Hepatocyte (in vitro differentiated cells): ENCODE measurements around the gene ALDH1L1. TPM values are rescaled to one million over a fixed set of nuclear protein-coding genes. Genes with fewer than 3 reads are reported as not detected.

Experiments used
- DNase-seq: peaks from one replicate; pipeline ENCODE4 v3.0.0-alpha.2; 2016; ENCODE audit warnings: low spot score
- H2AFZ ChIP-seq: fragments of 200-600 bp; sonication (generic); 2 replicates; pipeline ENCODE4 v1.6.0; 2016; ENCODE audit warnings: antibody characterized with exemption, mild to moderate bottlenecking
- H3K27ac ChIP-seq: fragments of 200-600 bp; sonication (generic); 2 replicates; pipeline ENCODE4 v1.5.1; 2016; ENCODE audit warnings: mild to moderate bottlenecking
- H3K27me3 ChIP-seq: fragments of 200-600 bp; sonication (generic); 2 replicates; pipeline ENCODE4 v1.6.1; 2016
- H3K36me3 ChIP-seq: fragments of 200-600 bp; sonication (generic); replicated peaks from 2 replicates; pipeline ENCODE4 v1.5.1; 2016; ENCODE audit warnings: low read depth; ENCODE audit not compliant: insufficient read depth
- H3K4me1 ChIP-seq: fragments of 200-600 bp; sonication (generic); 2 replicates; pipeline ENCODE4 v1.5.1; 2016; ENCODE audit warnings: mild to moderate bottlenecking, moderate library complexity; ENCODE audit not compliant: insufficient read depth
- H3K4me2 ChIP-seq: fragments of 200-600 bp; sonication (generic); 2 replicates; pipeline ENCODE4 v1.6.0; 2016
- H3K4me3 ChIP-seq: fragments of 200-600 bp; sonication (generic); 2 replicates; pipeline ENCODE4 v1.5.1; 2016; ENCODE audit warnings: mild to moderate bottlenecking
- H3K79me2 ChIP-seq: fragments of 200-600 bp; sonication (generic); 2 replicates; pipeline ENCODE4 v1.6.0; 2017; ENCODE audit warnings: mild to moderate bottlenecking
- H3K9me2 ChIP-seq: fragments of 200-600 bp; sonication (generic); replicated peaks from 2 replicates; pipeline ENCODE4 v1.6.0; 2017; ENCODE audit warnings: mild to moderate bottlenecking; ENCODE audit not compliant: insufficient read depth
- H3K9me3 ChIP-seq: fragments of 200-600 bp; sonication (generic); 2 replicates; pipeline ENCODE4 v1.5.1; 2016; ENCODE audit warnings: low read depth, mild to moderate bottlenecking
- H4K20me1 ChIP-seq: fragments of 200-600 bp; sonication (generic); 2 replicates; pipeline ENCODE4 v1.6.0; 2016; ENCODE audit warnings: mild to moderate bottlenecking; ENCODE audit not compliant: insufficient read depth, poor library complexity, severe bottlenecking
- EZH2 ChIP-seq: fragments of 200-600 bp; sonication (generic); IDR thresholded peaks from 2 replicates; pipeline ENCODE4 v1.6.1; 2016; ENCODE audit warnings: antibody characterized with exemption, mild to moderate bottlenecking, borderline replicate concordance
- EZH2phosphoT487 ChIP-seq: fragments of 200-600 bp; sonication (generic); IDR thresholded peaks from one replicate; pipeline ENCODE4 v1.6.1; 2018; ENCODE audit warnings: antibody characterized with exemption, mild to moderate bottlenecking, low read depth, moderate library complexity; ENCODE audit not compliant: unreplicated experiment, severe bottlenecking
- WGBS: methylation state at CpG from one replicate; pipeline ENCODE4 v1.1.6; 2016; ENCODE audit warnings: low lambda C conversion rate; ENCODE audit errors: missing lambda C conversion rate; 5-methylcytosine and 5-hydroxymethylcytosine counted together
- polyA plus RNA-seq: library from polyadenylated mRNA; unstranded; fragments of >200 nt; fragmentation: Nextera tagmentation; extraction: Ambion mirVana; gene quantifications from 2 replicates; pipeline ENCODE4 v1.2.1, GENCODE V29; 2016
- total RNA-seq: library from RNA; depleted of rRNA; stranded (reverse); fragments of >200 nt; gene quantifications from 2 replicates; pipeline ENCODE4 v1.2.3, GENCODE V29; 2014
- TF ChIP-seq, protein P1 (sequence below): fragments of 200-600 bp; sonication (generic); IDR thresholded peaks from 2 replicates; pipeline ENCODE4 v1.5.1; 2016; ENCODE audit warnings: antibody characterized with exemption, mild to moderate bottlenecking; ENCODE audit not compliant: poor library complexity

ALDH1L1 gene
- total and polyA plus RNA-seq, 2 experiments from 2014 or later = 15.9 to 22.6 TPM

- no peaks in the 10 kb centered on the region for H3K9me2 ChIP-seq
- no peak overlapping the region for H3K4me2 ChIP-seq
- no peaks in the 10 kb centered on the region for H3K79me2 ChIP-seq
- H4K20me1 ChIP-seq = no peaks in the 10 kb centered on the region
- no peak overlapping the region for H3K4me3 ChIP-seq
- H3K27ac ChIP-seq = no peak overlapping the region
- H3K27me3 ChIP-seq = no peaks in the 10 kb centered on the region
- H3K9me3 ChIP-seq = no peaks in the 10 kb centered on the region
- H3K4me1 ChIP-seq = no peaks in the 10 kb centered on the region
- no peaks in the 10 kb centered on the region for H3K36me3 ChIP-seq
- no peak for DNase-seq
- 89% methylated on average over 15 of the region's 15 CpGs for WGBS
- TF ChIP-seq, protein P1, sequence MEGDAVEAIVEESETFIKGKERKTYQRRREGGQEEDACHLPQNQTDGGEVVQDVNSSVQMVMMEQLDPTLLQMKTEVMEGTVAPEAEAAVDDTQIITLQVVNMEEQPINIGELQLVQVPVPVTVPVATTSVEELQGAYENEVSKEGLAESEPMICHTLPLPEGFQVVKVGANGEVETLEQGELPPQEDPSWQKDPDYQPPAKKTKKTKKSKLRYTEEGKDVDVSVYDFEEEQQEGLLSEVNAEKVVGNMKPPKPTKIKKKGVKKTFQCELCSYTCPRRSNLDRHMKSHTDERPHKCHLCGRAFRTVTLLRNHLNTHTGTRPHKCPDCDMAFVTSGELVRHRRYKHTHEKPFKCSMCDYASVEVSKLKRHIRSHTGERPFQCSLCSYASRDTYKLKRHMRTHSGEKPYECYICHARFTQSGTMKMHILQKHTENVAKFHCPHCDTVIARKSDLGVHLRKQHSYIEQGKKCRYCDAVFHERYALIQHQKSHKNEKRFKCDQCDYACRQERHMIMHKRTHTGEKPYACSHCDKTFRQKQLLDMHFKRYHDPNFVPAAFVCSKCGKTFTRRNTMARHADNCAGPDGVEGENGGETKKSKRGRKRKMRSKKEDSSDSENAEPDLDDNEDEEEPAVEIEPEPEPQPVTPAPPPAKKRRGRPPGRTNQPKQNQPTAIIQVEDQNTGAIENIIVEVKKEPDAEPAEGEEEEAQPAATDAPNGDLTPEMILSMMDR = no peak
- TF ChIP-seq EZH2phosphoT487 (no peak), EZH2 (no peak)
- H2AFZ ChIP-seq = no peak overlapping the region
These were observed 32.3 kb downstream of the ALDH1L1 start for GRCh38 chr3:126147932-126148683.

- Histone ChIP-seq H3K4me3 (no peak overlapping the region), H3K27ac (no peak overlapping the region), H3K9me2 (no peaks in the 10 kb centered on the region), H3K36me3 (no peaks in the 10 kb centered on the region), H4K20me1 (no peaks in the 10 kb centered on the region), H3K79me2 (no peaks in the 10 kb centered on the region), H3K4me2 (no peak overlapping the region), H2AFZ (no peak overlapping the region), H3K4me1 (no peaks in the 10 kb centered on the region), H3K9me3 (no peaks in the 10 kb centered on the region), H3K27me3 (peaks cover 4% of the 10 kb centered on the region)
- TF ChIP-seq EZH2 (no peak), EZH2phosphoT487 (no peak)
- TF ChIP-seq, protein P1 = no peak
- no peak for DNase-seq
- WGBS = 95% methylated on average over 7 of the region's 7 CpGs
These were observed 33.0 kb downstream of the ALDH1L1 start for GRCh38 chr3:126147147-126147931.

GRCh38 chr3:126146525-126147146 lies 33.8 kb downstream of the ALDH1L1 start:
- H3K4me2 ChIP-seq = no peak overlapping the region
- 93% methylated on average over 6 of the region's 6 CpGs for WGBS
- no peaks in the 10 kb centered on the region for H3K79me2 ChIP-seq
- no peaks in the 10 kb centered on the region for H3K9me3 ChIP-seq
- H4K20me1 ChIP-seq = no peaks in the 10 kb centered on the region
- no peak for DNase-seq
- H3K27me3 ChIP-seq = peaks cover 4% of the 10 kb centered on the region
- H2AFZ ChIP-seq = no peak overlapping the region
- H3K4me1 ChIP-seq = no peaks in the 10 kb centered on the region
- no peak overlapping the region for H3K4me3 ChIP-seq
- no peak overlapping the region for H3K27ac ChIP-seq
- TF ChIP-seq EZH2phosphoT487 = no peak
- TF ChIP-seq, protein P1 = no peak
- TF ChIP-seq EZH2 = no peak
- no peaks in the 10 kb centered on the region for H3K36me3 ChIP-seq
- H3K9me2 ChIP-seq = no peaks in the 10 kb centered on the region
